ENCODE data around the gene LRRC23. TPM values are rescaled to one million over a fixed set of nuclear protein-coding genes. Genes with fewer than 3 reads are reported as not detected.

LRRC23 gene
- total RNA-seq, 1 experiment from 2014 or later, result 8.0 TPM

DNA sequence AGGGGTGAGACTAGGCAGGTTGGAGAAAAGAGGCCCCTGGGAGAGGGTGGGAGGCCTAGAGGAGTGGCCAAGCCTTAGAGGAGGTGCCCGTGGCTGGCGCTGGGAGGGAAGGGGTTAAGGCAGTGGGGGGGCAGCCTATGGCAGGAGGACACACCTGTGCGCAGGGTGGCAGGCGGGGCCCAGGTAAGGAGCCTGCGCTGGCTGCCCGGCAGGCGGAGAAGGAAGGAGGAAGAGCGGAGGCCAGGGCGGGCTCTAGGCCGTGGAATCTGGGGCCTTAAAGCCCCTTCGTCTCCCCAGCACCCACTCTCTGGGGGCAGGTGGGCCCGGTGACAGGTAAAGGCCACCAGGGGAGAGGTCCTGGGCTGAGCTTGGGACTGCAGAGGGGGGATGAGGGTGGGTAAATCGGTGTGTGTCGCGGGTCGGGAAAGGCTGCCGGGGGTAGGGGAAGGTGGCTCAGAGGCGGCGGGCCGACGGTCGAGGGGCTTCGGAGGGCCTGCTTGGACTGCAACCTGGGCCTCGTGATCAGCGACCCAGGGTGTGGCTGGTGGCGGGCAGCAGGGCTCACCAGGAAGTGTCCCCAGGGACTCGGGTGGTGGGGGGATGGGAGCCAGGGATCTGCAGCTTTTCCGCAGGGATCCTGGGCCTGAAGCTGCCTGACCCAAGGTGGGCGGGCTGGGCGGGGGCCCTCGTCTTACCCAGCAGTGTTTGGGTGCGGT, 58.6 kb downstream of the LRRC23 start (continued):
- TF ChIP-seq, protein P1, sequence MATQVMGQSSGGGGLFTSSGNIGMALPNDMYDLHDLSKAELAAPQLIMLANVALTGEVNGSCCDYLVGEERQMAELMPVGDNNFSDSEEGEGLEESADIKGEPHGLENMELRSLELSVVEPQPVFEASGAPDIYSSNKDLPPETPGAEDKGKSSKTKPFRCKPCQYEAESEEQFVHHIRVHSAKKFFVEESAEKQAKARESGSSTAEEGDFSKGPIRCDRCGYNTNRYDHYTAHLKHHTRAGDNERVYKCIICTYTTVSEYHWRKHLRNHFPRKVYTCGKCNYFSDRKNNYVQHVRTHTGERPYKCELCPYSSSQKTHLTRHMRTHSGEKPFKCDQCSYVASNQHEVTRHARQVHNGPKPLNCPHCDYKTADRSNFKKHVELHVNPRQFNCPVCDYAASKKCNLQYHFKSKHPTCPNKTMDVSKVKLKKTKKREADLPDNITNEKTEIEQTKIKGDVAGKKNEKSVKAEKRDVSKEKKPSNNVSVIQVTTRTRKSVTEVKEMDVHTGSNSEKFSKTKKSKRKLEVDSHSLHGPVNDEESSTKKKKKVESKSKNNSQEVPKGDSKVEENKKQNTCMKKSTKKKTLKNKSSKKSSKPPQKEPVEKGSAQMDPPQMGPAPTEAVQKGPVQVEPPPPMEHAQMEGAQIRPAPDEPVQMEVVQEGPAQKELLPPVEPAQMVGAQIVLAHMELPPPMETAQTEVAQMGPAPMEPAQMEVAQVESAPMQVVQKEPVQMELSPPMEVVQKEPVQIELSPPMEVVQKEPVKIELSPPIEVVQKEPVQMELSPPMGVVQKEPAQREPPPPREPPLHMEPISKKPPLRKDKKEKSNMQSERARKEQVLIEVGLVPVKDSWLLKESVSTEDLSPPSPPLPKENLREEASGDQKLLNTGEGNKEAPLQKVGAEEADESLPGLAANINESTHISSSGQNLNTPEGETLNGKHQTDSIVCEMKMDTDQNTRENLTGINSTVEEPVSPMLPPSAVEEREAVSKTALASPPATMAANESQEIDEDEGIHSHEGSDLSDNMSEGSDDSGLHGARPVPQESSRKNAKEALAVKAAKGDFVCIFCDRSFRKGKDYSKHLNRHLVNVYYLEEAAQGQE (IDR thresholded peaks at IDR 0.05; ENCODE audit: low read depth), result no peak

MicroRNAs within 50 kb of the gene (microRNA counts, 767-probe panel; counts per million panel counts)
- microRNA hsa-miR-141-3p (24,064 counts per million, percentile 67 among the panel's probes with 10 or more counts), microRNA hsa-miR-200c-3p (30,187 counts per million, percentile 92 among the panel's probes with 10 or more counts)

Small RNAs within 50 kb of the gene (microRNA-seq; reads per million reads assigned to microRNA genes)
- gene MIR141 (ENCODE audit: borderline number of aligned reads) (9,203 reads per million, percentile 95 among the genes with 10 or more reads in this experiment), gene MIR200C (ENCODE audit: borderline number of aligned reads) (82,545 reads per million, percentile 100 among the genes with 10 or more reads in this experiment)

Other genes starting within 250 kb of the LRRC23 start
- 17.9 TPM for gene ING4, start 241.7 kb upstream of the LRRC23 start, total RNA-seq (2021; ENCODE audit: unreplicated experiment)
- 73.4 TPM for gene ZNF384, start 215.4 kb upstream of the LRRC23 start, total RNA-seq (2021; ENCODE audit: unreplicated experiment)
- not detected for gene PIANP, start 204.0 kb upstream of the LRRC23 start, total RNA-seq (2021; ENCODE audit: unreplicated experiment)
- gene COPS7A, start 180.8 kb upstream of the LRRC23 start, total RNA-seq (2021; ENCODE audit: unreplicated experiment), result 67.8 TPM
- 309 TPM for gene MLF2, start 151.7 kb upstream of the LRRC23 start, total RNA-seq (2021; ENCODE audit: unreplicated experiment)
- 494 TPM for gene PTMS, start 138.5 kb upstream of the LRRC23 start, total RNA-seq (2021; ENCODE audit: unreplicated experiment)
- gene LAG3, start 132.3 kb upstream of the LRRC23 start, total RNA-seq (2021; ENCODE audit: unreplicated experiment), result 3.3 TPM
- 0.42 TPM for gene CD4, start 115.3 kb upstream of the LRRC23 start, total RNA-seq (2021; ENCODE audit: unreplicated experiment)
- gene GPR162, start 83.0 kb upstream of the LRRC23 start, total RNA-seq (2021; ENCODE audit: unreplicated experiment), result 2.3 TPM
- 32.2 TPM for gene P3H3, start 76.4 kb upstream of the LRRC23 start, total RNA-seq (2021; ENCODE audit: unreplicated experiment)
- gene GNB3, start 63.9 kb upstream of the LRRC23 start, total RNA-seq (2021; ENCODE audit: unreplicated experiment), result 8.7 TPM
- gene CDCA3, start 53.5 kb upstream of the LRRC23 start, total RNA-seq (2021; ENCODE audit: unreplicated experiment), result 63.0 TPM
- gene USP5, start 52.7 kb upstream of the LRRC23 start, total RNA-seq (2021; ENCODE audit: unreplicated experiment), result 175 TPM
- 1,068 TPM for gene TPI1, start 37.3 kb upstream of the LRRC23 start, total RNA-seq (2021; ENCODE audit: unreplicated experiment)
- gene SPSB2, start 31.5 kb upstream of the LRRC23 start, total RNA-seq (2021; ENCODE audit: unreplicated experiment), result 10.0 TPM
- 117 TPM for gene ENO2, start 9.8 kb downstream of the LRRC23 start, total RNA-seq (2021; ENCODE audit: unreplicated experiment)
- 104 TPM for gene ATN1, start 23.1 kb downstream of the LRRC23 start, total RNA-seq (2021; ENCODE audit: unreplicated experiment)
- gene RNU7-1, start 39.0 kb downstream of the LRRC23 start, total RNA-seq (2021; ENCODE audit: unreplicated experiment), result not detected
- 202 TPM for gene C12orf57, start 39.2 kb downstream of the LRRC23 start, total RNA-seq (2021; ENCODE audit: unreplicated experiment)
- 47.7 TPM for gene PTPN6, start 46.5 kb downstream of the LRRC23 start, total RNA-seq (2021; ENCODE audit: unreplicated experiment)
- 466 TPM for gene PHB2, start 65.8 kb downstream of the LRRC23 start, total RNA-seq (2021; ENCODE audit: unreplicated experiment)
- gene EMG1, start 66.1 kb downstream of the LRRC23 start, total RNA-seq (2021; ENCODE audit: unreplicated experiment), result 111 TPM
- 45.8 TPM for gene LPCAT3, start 113.7 kb downstream of the LRRC23 start, total RNA-seq (2021; ENCODE audit: unreplicated experiment)
- gene C1S, start 155.9 kb downstream of the LRRC23 start, total RNA-seq (2021; ENCODE audit: unreplicated experiment), result 2.4 TPM
- gene C1R, start 187.6 kb downstream of the LRRC23 start, total RNA-seq (2021; ENCODE audit: unreplicated experiment), result 4.3 TPM
- 25.9 TPM for gene C1RL, start 204.4 kb downstream of the LRRC23 start, total RNA-seq (2021; ENCODE audit: unreplicated experiment)
- gene RBP5, start 224.1 kb downstream of the LRRC23 start, total RNA-seq (2021; ENCODE audit: unreplicated experiment), result 0.22 TPM
- gene CLSTN3, start 225.5 kb downstream of the LRRC23 start, total RNA-seq (2021; ENCODE audit: unreplicated experiment), result 23.0 TPM

Measured in HCT116 (cell line).